ENCODE measurements around the gene CHRNB1.

The CHRNB1 gene

GRCh38 chr17:7460850-7461660 lies 16.2 kb downstream of the CHRNB1 start:
- H3K14ac ChIP-seq (ENCODE audit: low read length), result no peak overlapping the region
- no peaks in the 10 kb centered on the region for H3K79me2 ChIP-seq (ENCODE audit: control insufficient read depth, insufficient read depth, low read length, poor library complexity)
- no peak overlapping the region for H3K4me2 ChIP-seq (ENCODE audit: low read length)
- H3K27me3 ChIP-seq (ENCODE audit: insufficient read depth, low read length), result no peaks in the 10 kb centered on the region
- H3K36me3 ChIP-seq (ENCODE audit: control insufficient read depth in 1 of 2, insufficient read depth in 2 of 2, low read length in 2 of 2), result peaks cover 27 to 28% of the 10 kb centered on the region in 2 experiments
- no peak overlapping the region for H3K23ac ChIP-seq (ENCODE audit: low read length)
- no peaks in the 10 kb centered on the region for H3K79me1 ChIP-seq (ENCODE audit: low read length)
- H3K4ac ChIP-seq (ENCODE audit: low read depth, low read length), result no peak overlapping the region
- H3K27ac ChIP-seq (ENCODE audit: low read depth, low read length), result no peak overlapping the region
- no peak overlapping the region for H3K9ac ChIP-seq (ENCODE audit: low read length)
- no peak overlapping the region for H2AFZ ChIP-seq (ENCODE audit: insufficient read depth, low read length, poor library complexity)
- no peak overlapping the region for H4K91ac ChIP-seq (ENCODE audit: low read depth, low read length)
- no peak overlapping the region for H4K8ac ChIP-seq (ENCODE audit: low read depth, low read length)
- no peak overlapping the region for H2BK12ac ChIP-seq (ENCODE audit: low read length)
- no peak overlapping the region for H2BK5ac ChIP-seq (ENCODE audit: low read depth, low read length, poor library complexity)
- no peak overlapping the region for H2BK120ac ChIP-seq (ENCODE audit: insufficient read depth, low read length, poor library complexity)
- H3K18ac ChIP-seq (ENCODE audit: low read length), result no peak overlapping the region
- DNase-seq, result no peak
- no peak overlapping the region for H3K4me3 ChIP-seq (ENCODE audit: low read depth, low read length)
- H3K9me3 ChIP-seq (ENCODE audit: insufficient read depth, low read depth, low read length), result no peaks in the 10 kb centered on the region
- no CpG with 5 or more reads among the region's 7 CpGs for WGBS (ENCODE audit: extremely low coverage, insufficient coverage, insufficient read length)
- peaks cover 3 to 4% of the 10 kb centered on the region in 2 experiments for H3K4me1 ChIP-seq (ENCODE audit: control insufficient read depth in 1 of 2, insufficient read depth in 2 of 2, low read length in 2 of 2)
- H4K12ac ChIP-seq (ENCODE audit: low read depth, low read length), result no peak overlapping the region
- H2AK5ac ChIP-seq (ENCODE audit: low read length), result no peak overlapping the region

GRCh38 chr17:7462474-7463371 lies 17.9 kb downstream of the CHRNB1 start:
- H3K4ac ChIP-seq (ENCODE audit: low read depth, low read length), result no peak overlapping the region
- H3K79me1 ChIP-seq (ENCODE audit: low read length), result no peaks in the 10 kb centered on the region
- no peak overlapping the region for H4K8ac ChIP-seq (ENCODE audit: low read depth, low read length)
- no peaks in the 10 kb centered on the region for H3K79me2 ChIP-seq (ENCODE audit: control insufficient read depth, insufficient read depth, low read length, poor library complexity)
- no peak overlapping the region for H3K18ac ChIP-seq (ENCODE audit: low read length)
- WGBS (ENCODE audit: extremely low coverage, insufficient coverage, insufficient read length), result 100% methylated on average over 3 of the region's 44 CpGs
- H3K9me3 ChIP-seq (ENCODE audit: insufficient read depth, low read depth, low read length), result no peaks in the 10 kb centered on the region
- H2AFZ ChIP-seq (ENCODE audit: insufficient read depth, low read length, poor library complexity), result no peak overlapping the region
- H3K14ac ChIP-seq (ENCODE audit: low read length), result no peak overlapping the region
- peaks cover 38 to 39% of the 10 kb centered on the region in 2 experiments for H3K36me3 ChIP-seq (ENCODE audit: control insufficient read depth in 1 of 2, insufficient read depth in 2 of 2, low read length in 2 of 2)
- H3K4me2 ChIP-seq (ENCODE audit: low read length), result no peak overlapping the region
- no peak for DNase-seq
- no peaks in the 10 kb centered on the region for H3K4me1 ChIP-seq (ENCODE audit: control insufficient read depth in 1 of 2, insufficient read depth in 2 of 2, low read length in 2 of 2)
- H2BK5ac ChIP-seq (ENCODE audit: low read depth, low read length, poor library complexity), result no peak overlapping the region
- no peak overlapping the region for H3K23ac ChIP-seq (ENCODE audit: low read length)
- H4K91ac ChIP-seq (ENCODE audit: low read depth, low read length), result no peak overlapping the region
- no peak overlapping the region for H2BK12ac ChIP-seq (ENCODE audit: low read length)
- H3K27me3 ChIP-seq (ENCODE audit: insufficient read depth, low read length), result no peaks in the 10 kb centered on the region
- no peak overlapping the region for H4K12ac ChIP-seq (ENCODE audit: low read depth, low read length)
- no peak overlapping the region for H3K27ac ChIP-seq (ENCODE audit: low read depth, low read length)
- H2AK5ac ChIP-seq (ENCODE audit: low read length), result no peak overlapping the region
- no peak overlapping the region for H2BK120ac ChIP-seq (ENCODE audit: insufficient read depth, low read length, poor library complexity)
- H3K4me3 ChIP-seq (ENCODE audit: low read depth, low read length), result no peak overlapping the region
- no peak overlapping the region for H3K9ac ChIP-seq (ENCODE audit: low read length)

GRCh38 chr17:7463372-7463846 lies 18.5 kb downstream of the CHRNB1 start:
- no peak overlapping the region for H3K4me2 ChIP-seq (ENCODE audit: low read length)
- H4K12ac ChIP-seq (ENCODE audit: low read depth, low read length), result no peak overlapping the region
- no peak overlapping the region for H3K18ac ChIP-seq (ENCODE audit: low read length)
- H2BK120ac ChIP-seq (ENCODE audit: insufficient read depth, low read length, poor library complexity), result no peak overlapping the region
- H4K91ac ChIP-seq (ENCODE audit: low read depth, low read length), result no peak overlapping the region
- no peaks in the 10 kb centered on the region for H3K27me3 ChIP-seq (ENCODE audit: insufficient read depth, low read length)
- no peak overlapping the region for H2BK5ac ChIP-seq (ENCODE audit: low read depth, low read length, poor library complexity)
- no peak overlapping the region for H2BK12ac ChIP-seq (ENCODE audit: low read length)
- H3K23ac ChIP-seq (ENCODE audit: low read length), result no peak overlapping the region
- H3K79me1 ChIP-seq (ENCODE audit: low read length), result no peaks in the 10 kb centered on the region
- no peak overlapping the region for H2AK5ac ChIP-seq (ENCODE audit: low read length)
- H3K14ac ChIP-seq (ENCODE audit: low read length), result no peak overlapping the region
- H2AFZ ChIP-seq (ENCODE audit: insufficient read depth, low read length, poor library complexity), result no peak overlapping the region
- H3K36me3 ChIP-seq (ENCODE audit: control insufficient read depth in 1 of 2, insufficient read depth in 2 of 2, low read length in 2 of 2), result peaks cover 38 to 39% of the 10 kb centered on the region in 2 experiments
- no peak overlapping the region for H3K27ac ChIP-seq (ENCODE audit: low read depth, low read length)
- no CpG with 5 or more reads among the region's 14 CpGs for whole genome bisulfite sequencing (ENCODE audit: extremely low coverage, insufficient coverage, insufficient read length)
- H3K9ac ChIP-seq (ENCODE audit: low read length), result no peak overlapping the region
- H4K8ac ChIP-seq (ENCODE audit: low read depth, low read length), result no peak overlapping the region
- H3K4ac ChIP-seq (ENCODE audit: low read depth, low read length), result no peak overlapping the region
- no peak for DNase-seq
- no peaks in the 10 kb centered on the region for H3K9me3 ChIP-seq (ENCODE audit: insufficient read depth, low read depth, low read length)
- no peak overlapping the region for H3K4me3 ChIP-seq (ENCODE audit: low read depth, low read length)
- H3K4me1 ChIP-seq (ENCODE audit: control insufficient read depth in 1 of 2, insufficient read depth in 2 of 2, low read length in 2 of 2), result no peaks in the 10 kb centered on the region
- H3K79me2 ChIP-seq (ENCODE audit: control insufficient read depth, insufficient read depth, low read length, poor library complexity), result no peaks in the 10 kb centered on the region

- no CpG with 5 or more reads among the region's 9 CpGs for WGBS (ENCODE audit: extremely low coverage, insufficient coverage, insufficient read length)
- Histone ChIP-seq H2AK5ac (ENCODE audit: low read length) (no peak overlapping the region), H3K9me3 (ENCODE audit: insufficient read depth, low read depth, low read length) (no peaks in the 10 kb centered on the region), H3K9ac (ENCODE audit: low read length) (no peak overlapping the region), H3K79me2 (ENCODE audit: control insufficient read depth, insufficient read depth, low read length, poor library complexity) (no peaks in the 10 kb centered on the region), H3K4ac (ENCODE audit: low read depth, low read length) (no peak overlapping the region), H2AFZ (ENCODE audit: insufficient read depth, low read length, poor library complexity) (no peak overlapping the region), H3K4me1 (ENCODE audit: control insufficient read depth in 1 of 2, insufficient read depth in 2 of 2, low read length in 2 of 2) (peaks cover under 1 to 4% of the 10 kb centered on the region in 2 experiments), H3K79me1 (ENCODE audit: low read length) (no peaks in the 10 kb centered on the region), H3K23ac (ENCODE audit: low read length) (no peak overlapping the region), H3K18ac (ENCODE audit: low read length) (no peak overlapping the region), H4K12ac (ENCODE audit: low read depth, low read length) (no peak overlapping the region), H2BK5ac (ENCODE audit: low read depth, low read length, poor library complexity) (no peak overlapping the region), H2BK120ac (ENCODE audit: insufficient read depth, low read length, poor library complexity) (no peak overlapping the region), H3K36me3 (ENCODE audit: control insufficient read depth in 1 of 2, insufficient read depth in 2 of 2, low read length in 2 of 2) (peaks cover 38 to 39% of the 10 kb centered on the region in 2 experiments), H3K27me3 (ENCODE audit: insufficient read depth, low read length) (no peaks in the 10 kb centered on the region), H4K91ac (ENCODE audit: low read depth, low read length) (no peak overlapping the region), H3K4me3 (ENCODE audit: low read depth, low read length) (no peak overlapping the region), H2BK12ac (ENCODE audit: low read length) (no peak overlapping the region), H3K27ac (ENCODE audit: low read depth, low read length) (no peak overlapping the region), H3K4me2 (ENCODE audit: low read length) (no peak overlapping the region), H3K14ac (ENCODE audit: low read length) (no peak overlapping the region), H4K8ac (ENCODE audit: low read depth, low read length) (no peak overlapping the region)
- no peak for DNase-seq
Observed at GRCh38 chr17:7464081-7464480, 19.2 kb downstream of the CHRNB1 start.

Data from trophoblast cell (in vitro differentiated cells and primary cell).